Colonic mucosa (tissue), 4 donors: ENCODE data around the gene RGMA. TPM values are rescaled to one million over a fixed set of nuclear protein-coding genes. Genes with fewer than 3 reads are reported as not detected.

Experiments
- DNase-seq: peaks from one replicate; pipeline ENCODE4 v3.0.0-alpha.2; 2020
- H3K27ac ChIP-seq: fragments of 200-600 bp; one replicate; pipeline ENCODE4 v1.8.0; 2021
- H3K27me3 ChIP-seq: fragments of 200-600 bp; one replicate; pipeline ENCODE4 v1.8.0; 2021
- H3K36me3 ChIP-seq: fragments of 200-600 bp; one replicate; pipeline ENCODE4 v1.8.0; 2021
- H3K4me1 ChIP-seq: fragments of 200-600 bp; one replicate; pipeline ENCODE4 v1.8.0; 2021; ENCODE audit warnings: mild to moderate bottlenecking
- H3K4me3 ChIP-seq: fragments of 200-600 bp; one replicate; pipeline ENCODE4 v1.8.0; 2021
- H3K9ac ChIP-seq, 2 donors: one replicate each; pipeline ENCODE4 v1.7.0; 2013; ENCODE audit warnings: control low read depth in 2 of 2, low read depth in 2 of 2, low read length in 2 of 2
- H3K9me3 ChIP-seq: fragments of 200-600 bp; one replicate; pipeline ENCODE4 v1.8.0; 2021
- CTCF ChIP-seq: fragments of 200-600 bp; IDR thresholded peaks from one replicate; pipeline ENCODE4 v1.8.0; 2022; ENCODE audit warnings: antibody characterized with exemption, mild to moderate bottlenecking
- intact Hi-C: fragments of 100-400 bp; cut with DNase I; formaldehyde crosslinking; loops from one replicate; pipeline ENCODE4 v1.14.1; 2022
- total RNA-seq, 2 donors: library from RNA; stranded (reverse); fragmentation: NEBNext Ultra II Directional in 1 of 2; extraction: Animal tissue kit (Norgen Biotek cat#: 25700) in 1 of 2; gene quantifications; one replicate each; pipeline ENCODE4 v1.2.1, GENCODE V29; 2021
- donor health status: healthy.
- donor health status: DM: no; HTN: no; CAD: no.
- donor health status: DM: no; HTN: no; CAD: no.

The RGMA gene
- total RNA-seq, 2 donors from 2014 or later: 4.2 to 12.4 TPM

- no peak for TF ChIP-seq CTCF
- Histone ChIP-seq H3K9ac (no peak overlapping the region), H3K4me3 (no peak overlapping the region), H3K27me3 (no peaks in the 10 kb centered on the region), H3K36me3 (no peaks in the 10 kb centered on the region), H3K4me1 (no peaks in the 10 kb centered on the region), H3K27ac (no peak overlapping the region), H3K9me3 (no peaks in the 10 kb centered on the region)
- intact Hi-C loops: no loop called here
- no peak for DNase-seq
These were observed 33.2 kb upstream of the RGMA start for GRCh38 chr15:93121973-93122910.

GRCh38 chr15:93121107-93121506, 32.1 kb upstream of the RGMA start:
- TF ChIP-seq CTCF: no peak
- no peaks in the 10 kb centered on the region for H3K4me1 ChIP-seq
- intact Hi-C loops: no loop called here
- no peak for DNase-seq
- H3K4me3 ChIP-seq: no peak overlapping the region
- H3K36me3 ChIP-seq: no peaks in the 10 kb centered on the region
- no peak overlapping the region for H3K27ac ChIP-seq
- no peaks in the 10 kb centered on the region for H3K27me3 ChIP-seq
- H3K9ac ChIP-seq: no peak overlapping the region
- H3K9me3 ChIP-seq: no peaks in the 10 kb centered on the region

GRCh38 chr15:93118904-93119303, 29.9 kb upstream of the RGMA start:
- Histone ChIP-seq H3K27ac (no peak overlapping the region), H3K9me3 (no peaks in the 10 kb centered on the region), H3K27me3 (no peaks in the 10 kb centered on the region), H3K36me3 (no peaks in the 10 kb centered on the region), H3K4me1 (no peaks in the 10 kb centered on the region), H3K4me3 (no peak overlapping the region), H3K9ac (no peak overlapping the region)
- intact Hi-C loops: no loop called here
- TF ChIP-seq CTCF: no peak
- DNase-seq: no peak

GRCh38 chr15:93111451-93111850, 22.4 kb upstream of the RGMA start:
- Histone ChIP-seq H3K27ac (no peak overlapping the region), H3K4me1 (no peaks in the 10 kb centered on the region), H3K27me3 (no peaks in the 10 kb centered on the region), H3K9ac (no peak overlapping the region), H3K36me3 (no peaks in the 10 kb centered on the region), H3K4me3 (no peak overlapping the region), H3K9me3 (no peaks in the 10 kb centered on the region)
- intact Hi-C loops: no loop called here
- TF ChIP-seq CTCF: no peak
- DNase-seq: no peak

- H3K27me3 ChIP-seq: no peaks in the 10 kb centered on the region
- no peak overlapping the region for H3K27ac ChIP-seq
- H3K4me1 ChIP-seq: no peaks in the 10 kb centered on the region
- no peak overlapping the region for H3K9ac ChIP-seq
- H3K4me3 ChIP-seq: no peak overlapping the region
- intact Hi-C loops: no loop called here
- no peaks in the 10 kb centered on the region for H3K9me3 ChIP-seq
- TF ChIP-seq CTCF: no peak
- no peak for DNase-seq
- no peaks in the 10 kb centered on the region for H3K36me3 ChIP-seq
These were observed 21.6 kb upstream of the RGMA start for GRCh38 chr15:93110502-93111040.
